Measurements from ENCODE around the gene EIF3C.
"Not testable (repeated sequence)": the region's sequence is repeated elsewhere in the genome, so short reads cannot be mapped to it uniquely, and the experiment has no call there.

EIF3C gene

DNA sequence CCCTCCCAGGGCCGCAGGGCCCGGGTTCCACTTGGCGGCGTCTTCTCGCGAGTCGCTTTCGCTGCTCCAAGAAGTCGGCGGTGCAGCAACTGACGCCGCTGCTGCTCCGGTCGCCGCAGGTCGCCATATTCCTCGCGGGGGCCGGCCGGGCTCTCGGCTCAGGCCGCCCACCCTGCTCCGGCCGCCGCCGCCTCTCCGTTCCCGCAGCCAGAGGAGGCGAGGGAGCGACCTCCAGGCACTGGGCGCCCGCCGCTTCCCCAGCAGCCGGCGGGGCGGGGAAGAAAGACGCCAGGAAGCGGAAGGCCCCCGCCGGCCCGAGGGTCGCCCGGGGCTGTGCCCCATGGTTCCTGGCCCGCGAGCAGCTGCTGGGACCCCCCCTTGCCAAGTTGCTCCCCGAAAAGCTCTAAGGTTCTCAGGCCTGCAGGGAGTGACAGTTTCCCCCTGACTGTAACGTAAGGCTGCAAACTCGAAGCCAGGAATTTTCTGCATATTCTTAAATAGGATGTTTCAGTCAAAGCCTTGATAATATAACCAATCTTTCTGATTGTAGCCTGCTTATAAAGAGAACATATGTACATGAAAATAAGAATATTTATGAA is 39.3 kb downstream of the EIF3C start:
- not testable (repeated sequence) for H3K27ac ChIP-seq

DNA sequence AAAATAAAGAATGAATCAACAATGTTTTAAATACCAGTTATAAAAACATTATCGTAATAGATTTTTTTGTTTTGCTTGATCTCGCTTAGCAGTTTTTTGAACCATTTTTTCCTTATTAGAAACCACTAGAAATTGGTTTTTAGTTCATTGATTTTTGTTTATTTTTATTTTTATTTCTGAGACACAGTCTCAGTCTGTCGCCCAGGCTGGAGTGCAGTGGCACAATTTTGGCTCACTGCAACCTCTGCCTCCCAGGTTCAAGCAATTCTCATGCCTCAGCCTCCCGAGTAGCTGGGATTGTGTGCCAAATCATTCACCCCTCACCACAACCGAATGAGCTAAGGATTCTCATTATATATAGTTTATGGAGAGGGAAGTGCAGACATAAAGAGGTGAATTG is 40.2 kb downstream of the EIF3C start, which contains the start of gene NPIPB9:
TSS of gene NPIPB9 (plus strand) at position 301 of the 400 bp plus-strand sequence.
- not testable (repeated sequence) for H3K27ac ChIP-seq

DNA sequence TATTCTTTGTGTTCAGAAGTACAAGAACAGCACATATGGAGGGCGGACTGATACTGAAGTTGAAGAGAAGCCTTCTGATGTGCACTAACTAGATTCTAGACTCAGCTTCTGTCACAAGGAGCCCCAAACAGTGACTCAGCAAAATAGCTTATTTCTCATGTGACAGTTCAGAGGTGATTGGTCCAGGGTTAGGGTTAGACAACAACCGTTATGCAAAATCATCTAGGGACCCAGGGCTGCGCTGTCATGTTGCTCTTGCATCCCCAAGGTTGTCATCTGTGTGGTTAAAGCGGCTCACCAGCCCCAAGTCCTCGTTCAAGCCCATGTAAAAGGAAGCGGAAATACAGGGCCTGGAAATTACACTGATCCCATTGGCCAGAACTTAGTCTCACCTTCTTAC is 70.4 kb downstream of the EIF3C start:
- H3K27ac ChIP-seq: not testable (repeated sequence)

DNA sequence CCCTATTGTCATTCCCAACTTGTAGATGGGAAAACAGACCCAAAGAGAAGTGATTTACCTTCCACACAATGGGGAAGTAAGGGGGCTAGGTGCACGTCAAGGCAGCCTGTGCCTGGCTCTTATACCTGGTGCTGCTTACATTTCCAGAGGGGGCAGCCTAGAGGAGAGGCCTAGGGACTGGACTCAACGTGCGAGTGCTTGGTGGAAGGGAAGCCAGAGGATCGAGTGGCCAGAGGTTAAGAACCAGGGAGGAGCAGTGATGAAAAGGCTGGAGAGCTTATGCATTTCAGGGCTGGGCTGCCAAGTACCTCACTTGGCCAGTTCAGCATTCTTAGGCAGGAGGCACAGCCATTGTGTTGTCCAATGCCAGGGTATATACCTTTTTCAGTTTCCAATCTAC is 71.1 kb downstream of the EIF3C start:
- H3K27ac ChIP-seq: not testable (repeated sequence)

Data from VCaP (cell line).